Caco-2 (cell line): ENCODE data around the gene TBX5. TPM values are rescaled to one million over a fixed set of nuclear protein-coding genes. Genes with fewer than 3 reads are reported as not detected.

Experiments
- BruUV-seq: library from RNA; stranded (reverse); fragments of 400-500 nt; replicated peaks from 2 replicates; lab custom pipeline; 2021; lab: Mats Ljungman, UMichigan
- CTCF ChIA-PET: fragments of 300-600 bp; sonication (Branson Sonifier 250); formaldehyde crosslinking; loops from one replicate; lab custom pipeline; 2022; ENCODE audit warnings: antibody characterized with exemption; lab: Charles Lee
- POLR2A ChIA-PET: fragments of 300-600 bp; sonication (Branson Sonifier 250); formaldehyde crosslinking; loops from one replicate; lab custom pipeline; 2022; ENCODE audit warnings: antibody characterized with exemption; lab: Charles Lee
- DNase-seq, 2 experiments: peaks; one replicate each; pipeline versions ENCODE4 v3.0.0 to v3.0.0-alpha.2; 2020 to 2022
- H3K27me3 ChIP-seq: replicated peaks from 2 replicates; pipeline ENCODE4 v1.6.0; 2011; ENCODE audit warnings: low read length; ENCODE audit not compliant: control insufficient read depth, insufficient read depth
- H3K36me3 ChIP-seq: 2 replicates; pipeline ENCODE4 v1.5.1; 2011; ENCODE audit warnings: low read length; ENCODE audit not compliant: control insufficient read depth, insufficient read depth
- H3K4me1 ChIP-seq: fragments of 250-450 bp; sonication (Bioruptor Pico); 2 replicates; pipeline ENCODE4 v1.5.1; 2020; ENCODE audit warnings: mild to moderate bottlenecking
- H3K4me3 ChIP-seq: 2 replicates; pipeline ENCODE4 v1.5.1; 2011; ENCODE audit warnings: low read depth, mild to moderate bottlenecking, control low read depth, low read length
- H3K9me3 ChIP-seq: fragments of 250-450 bp; sonication (Bioruptor Pico); 2 replicates; pipeline ENCODE4 v1.5.1; 2020; ENCODE audit warnings: mild to moderate bottlenecking, moderate library complexity
- H3K27ac Mint-ChIP-seq: one replicate; pipeline ENCODE4 v1.8.0; 2022; ENCODE audit warnings: mixed read lengths; ENCODE audit not compliant: unreplicated experiment
- H3K27me3 Mint-ChIP-seq: one replicate; pipeline ENCODE4 v1.8.0; 2022; ENCODE audit warnings: mixed read lengths; ENCODE audit not compliant: insufficient read depth, unreplicated experiment
- H3K36me3 Mint-ChIP-seq: one replicate; pipeline ENCODE4 v1.8.0; 2022; ENCODE audit warnings: mild to moderate bottlenecking, mixed read lengths; ENCODE audit not compliant: insufficient read depth, unreplicated experiment
- H3K4me1 Mint-ChIP-seq: one replicate; pipeline ENCODE4 v1.8.0; 2022; ENCODE audit warnings: low read depth, mixed read lengths; ENCODE audit not compliant: unreplicated experiment
- H3K4me3 Mint-ChIP-seq: one replicate; pipeline ENCODE4 v1.8.0; 2022; ENCODE audit warnings: mild to moderate bottlenecking, moderate library complexity, mixed read lengths; ENCODE audit not compliant: unreplicated experiment
- H3K9me3 Mint-ChIP-seq: one replicate; pipeline ENCODE4 v1.8.0; 2022; ENCODE audit warnings: mixed read lengths; ENCODE audit not compliant: unreplicated experiment
- intact Hi-C: fragments of 100-400 bp; cut with micrococcal nuclease; formaldehyde crosslinking; loops from one replicate; pipeline ENCODE4 v1.10.0; 2022; ENCODE audit not compliant: unreplicated experiment
- total RNA-seq: library from RNA; stranded (reverse); gene quantifications from 2 replicates; pipeline ENCODE4 v1.2.3, GENCODE V29; 2022
- TF ChIP-seq, protein P1 (sequence below), 2 experiments: fragments of 200-600 bp in 1 of 2; IDR thresholded peaks; 1 replicate in 1 of 2; 2 replicates in 1 of 2; pipeline versions ENCODE4 v1.5.1 to v1.8.0; 2011 to 2022; ENCODE audit warnings: antibody characterized with exemption in 1 of 2, control low read depth in 1 of 2, inconsistent platforms in 1 of 2, low read depth in 1 of 2, low read length in 1 of 2, mild to moderate bottlenecking in 1 of 2, moderate library complexity in 1 of 2; ENCODE audit not compliant: insufficient read depth in 1 of 2, severe bottlenecking in 1 of 2, unreplicated experiment in 1 of 2

The TBX5 gene
- total RNA-seq, 1 experiment from 2014 or later: not detected

DNA sequence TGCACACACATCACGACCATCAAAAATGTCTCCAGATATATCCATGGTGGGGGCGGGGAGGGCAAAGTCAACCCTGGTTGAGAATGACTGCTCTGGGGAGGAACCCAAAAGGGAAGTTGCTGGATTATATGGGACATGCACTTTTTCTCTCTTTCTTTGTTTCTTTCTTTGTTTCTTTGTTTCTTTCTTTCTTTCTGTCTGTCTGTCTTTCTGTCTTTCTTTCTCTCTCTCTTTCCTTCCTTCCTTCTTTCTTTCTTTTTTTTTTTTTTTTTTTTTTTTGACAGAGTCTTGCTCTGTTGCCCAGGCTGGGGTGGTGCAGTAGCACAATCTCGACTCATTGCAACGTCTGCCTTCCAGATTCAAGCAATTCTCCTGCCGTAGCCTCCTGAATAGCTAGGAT lies 71.5 kb downstream of the TBX5 start:
- POLR2A ChIA-PET: no interaction called here
- no peaks in the 10 kb centered on the region for H3K4me1 ChIP-seq
- no peaks in the 10 kb centered on the region for H3K36me3 ChIP-seq
- BruUV-seq: no TSS peak
- Mint-ChIP-seq H3K36me3 (no peaks in the 10 kb centered on the region), H3K4me3 (no peak overlapping the region), H3K27me3 (peaks cover 16% of the 10 kb centered on the region), H3K27ac (no peak overlapping the region), H3K4me1 (no peaks in the 10 kb centered on the region), H3K9me3 (no peaks in the 10 kb centered on the region)
- no peaks in the 10 kb centered on the region; the same call in 1 of the 2 replicates for H3K27me3 ChIP-seq
- CTCF ChIA-PET: no interaction called here
- DNase-seq: no peak
- TF ChIP-seq, protein P1, sequence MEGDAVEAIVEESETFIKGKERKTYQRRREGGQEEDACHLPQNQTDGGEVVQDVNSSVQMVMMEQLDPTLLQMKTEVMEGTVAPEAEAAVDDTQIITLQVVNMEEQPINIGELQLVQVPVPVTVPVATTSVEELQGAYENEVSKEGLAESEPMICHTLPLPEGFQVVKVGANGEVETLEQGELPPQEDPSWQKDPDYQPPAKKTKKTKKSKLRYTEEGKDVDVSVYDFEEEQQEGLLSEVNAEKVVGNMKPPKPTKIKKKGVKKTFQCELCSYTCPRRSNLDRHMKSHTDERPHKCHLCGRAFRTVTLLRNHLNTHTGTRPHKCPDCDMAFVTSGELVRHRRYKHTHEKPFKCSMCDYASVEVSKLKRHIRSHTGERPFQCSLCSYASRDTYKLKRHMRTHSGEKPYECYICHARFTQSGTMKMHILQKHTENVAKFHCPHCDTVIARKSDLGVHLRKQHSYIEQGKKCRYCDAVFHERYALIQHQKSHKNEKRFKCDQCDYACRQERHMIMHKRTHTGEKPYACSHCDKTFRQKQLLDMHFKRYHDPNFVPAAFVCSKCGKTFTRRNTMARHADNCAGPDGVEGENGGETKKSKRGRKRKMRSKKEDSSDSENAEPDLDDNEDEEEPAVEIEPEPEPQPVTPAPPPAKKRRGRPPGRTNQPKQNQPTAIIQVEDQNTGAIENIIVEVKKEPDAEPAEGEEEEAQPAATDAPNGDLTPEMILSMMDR (IDR thresholded peaks at IDR 0.05; ENCODE audit: insufficient read depth in 1 of 2, low read depth in 1 of 2, low read length in 1 of 2, severe bottlenecking in 1 of 2, unreplicated experiment in 1 of 2): no peak
- intact Hi-C loops: no loop called here
- H3K4me3 ChIP-seq: no peak overlapping the region
- no peaks in the 10 kb centered on the region for H3K9me3 ChIP-seq

DNA sequence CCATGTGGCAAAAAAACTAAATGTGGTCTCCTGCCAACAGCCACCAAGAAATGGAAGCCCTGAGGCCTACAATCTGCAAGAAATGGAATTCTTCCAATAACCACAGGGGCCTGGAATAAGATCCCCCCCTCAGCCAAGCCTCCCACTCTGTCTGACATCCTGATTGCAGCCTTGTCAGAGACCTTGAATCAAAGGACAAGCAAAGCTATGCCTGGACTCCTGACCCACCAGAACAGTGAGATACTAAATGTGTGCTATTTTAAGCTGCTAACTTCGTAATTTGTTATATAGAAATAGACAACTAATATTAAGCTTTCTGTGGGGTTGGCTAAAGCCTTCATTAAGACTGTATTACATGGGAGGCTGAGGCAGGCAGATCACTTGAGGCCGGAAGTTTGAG lies 77.7 kb downstream of the TBX5 start:
- no peak overlapping the region for H3K4me3 Mint-ChIP-seq
- Histone ChIP-seq H3K36me3 (no peaks in the 10 kb centered on the region), H3K4me3 (no peak overlapping the region), H3K27me3 (no peaks in the 10 kb centered on the region), H3K4me1 (no peaks in the 10 kb centered on the region), H3K9me3 (no peaks in the 10 kb centered on the region)
- ChIA-PET POLR2A (no interaction called here), CTCF (no interaction called here)
- intact Hi-C loops: no loop called here
- no peaks in the 10 kb centered on the region for H3K9me3 Mint-ChIP-seq
- no peak for DNase-seq
- H3K27ac Mint-ChIP-seq: no peak overlapping the region
- no TSS peak for BruUV-seq
- H3K36me3 Mint-ChIP-seq: no peaks in the 10 kb centered on the region
- TF ChIP-seq, protein P1 (IDR thresholded peaks at IDR 0.05; ENCODE audit: insufficient read depth in 1 of 2, low read depth in 1 of 2, low read length in 1 of 2, severe bottlenecking in 1 of 2, unreplicated experiment in 1 of 2): no peak
- no peaks in the 10 kb centered on the region for H3K4me1 Mint-ChIP-seq
- peaks cover 3% of the 10 kb centered on the region for H3K27me3 Mint-ChIP-seq

DNA sequence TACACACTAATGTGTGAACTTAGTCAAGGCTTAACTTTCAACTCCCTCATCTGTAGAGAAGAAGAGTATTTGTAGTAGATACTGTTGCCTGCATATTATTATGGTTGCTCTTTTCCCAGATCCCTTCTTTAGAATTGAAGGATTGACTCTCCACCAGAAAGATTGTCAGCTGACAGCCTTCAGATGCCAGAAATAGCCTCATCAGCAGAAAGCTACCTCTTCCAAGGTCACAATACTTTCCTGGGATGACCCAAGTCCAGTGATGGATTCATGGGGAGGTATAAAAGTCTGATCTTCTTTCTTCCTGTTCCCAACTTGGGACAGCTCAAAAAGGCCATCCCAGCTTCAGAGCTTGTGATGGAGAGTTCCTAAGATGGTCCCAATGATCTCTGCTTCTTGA lies 78.2 kb downstream of the TBX5 start:
- ChIA-PET CTCF (no interaction called here), POLR2A (no interaction called here)
- H3K36me3 ChIP-seq: no peaks in the 10 kb centered on the region
- TF ChIP-seq, protein P1 (IDR thresholded peaks at IDR 0.05; ENCODE audit: insufficient read depth in 1 of 2, low read depth in 1 of 2, low read length in 1 of 2, severe bottlenecking in 1 of 2, unreplicated experiment in 1 of 2): no peak
- no TSS peak for BruUV-seq
- Mint-ChIP-seq H3K36me3 (no peaks in the 10 kb centered on the region), H3K27ac (no peak overlapping the region), H3K4me1 (no peaks in the 10 kb centered on the region), H3K9me3 (no peaks in the 10 kb centered on the region), H3K4me3 (no peak overlapping the region), H3K27me3 (peaks cover 5% of the 10 kb centered on the region)
- H3K9me3 ChIP-seq: no peaks in the 10 kb centered on the region
- H3K4me1 ChIP-seq: no peaks in the 10 kb centered on the region
- no peaks in the 10 kb centered on the region for H3K27me3 ChIP-seq
- intact Hi-C loops: no loop called here
- no peak overlapping the region for H3K4me3 ChIP-seq
- no peak for DNase-seq
